Loucy (cell line): ENCODE results near the gene MAML3.

Source experiments
- CTCF ChIP-seq: fragments of 200-600 bp; sonication (generic); conservative IDR thresholded peaks from 2 replicates; pipeline ENCODE4 v1.5.1; 2014; ENCODE audit warnings: mild to moderate bottlenecking, antibody characterized with exemption, low read length
- EZH2phosphoT487 ChIP-seq: fragments of 200-600 bp; IDR thresholded peaks from 2 replicates; pipeline ENCODE4 v1.6.1; 2018; ENCODE audit warnings: antibody characterized with exemption, mild to moderate bottlenecking, moderate library complexity, borderline replicate concordance

DNA sequence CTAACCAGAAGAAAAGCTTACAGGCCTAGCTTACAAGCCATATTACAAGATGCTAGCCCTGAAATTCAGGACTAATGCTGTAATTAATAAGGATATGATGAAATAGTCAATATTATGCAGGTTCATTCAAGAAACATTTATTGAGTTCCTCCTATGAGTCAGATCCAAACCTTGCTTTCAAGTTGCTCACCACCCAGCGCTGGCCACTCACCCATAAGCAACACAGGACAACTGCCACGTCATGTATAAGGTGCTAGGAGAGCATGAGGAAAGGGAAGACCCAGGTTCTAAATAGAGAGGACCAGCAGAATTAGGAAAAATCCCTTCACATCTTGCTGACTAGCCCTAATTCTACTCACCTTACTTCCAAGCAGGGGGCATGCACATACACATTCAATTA, 23.3 kb downstream of the MAML3 start:
- TF ChIP-seq CTCF = no peak
- TF ChIP-seq EZH2phosphoT487 = no peak
